Measurements from ENCODE around the gene MED13L. TPM values are rescaled to one million over a fixed set of nuclear protein-coding genes. Genes with fewer than 3 reads are reported as not detected.

MED13L gene
- total RNA-seq, 2 donors from 2014 or later, result 121 to 142 TPM

GRCh38 chr12:116159593-116160200 is 117.8 kb downstream of the MED13L start:
- Mint-ChIP-seq H3K36me3 (no peaks in the 10 kb centered on the region), H3K27me3 (no peaks in the 10 kb centered on the region), H3K4me1 (ENCODE audit: low read depth in 2 of 2) (peaks cover 43 to 44% of the 10 kb centered on the region in 2 donors), H3K9me3 (no peaks in the 10 kb centered on the region), H3K27ac (no peak overlapping the region), H3K4me3 (no peak overlapping the region)
- ATAC-seq, result no peak
- no peak for DNase-seq (ENCODE audit: low spot score)

DNA sequence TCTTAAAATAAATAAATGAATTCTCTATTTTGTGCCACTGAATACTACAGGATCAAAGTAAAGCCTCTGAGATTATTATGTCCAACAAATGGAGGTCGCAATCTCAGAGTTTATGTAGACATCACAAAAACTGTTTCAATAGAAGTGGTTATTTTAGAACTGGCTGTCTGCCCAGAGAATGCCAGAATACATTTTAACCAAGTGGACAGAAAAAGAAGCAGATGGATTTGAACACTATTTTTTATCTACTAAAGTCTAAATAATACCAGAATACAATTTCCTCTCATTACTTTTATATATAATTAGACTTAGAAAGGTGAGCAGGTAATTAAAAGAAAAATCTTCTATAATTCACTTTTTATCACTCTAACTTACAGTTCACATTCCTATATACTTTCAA is 118.3 kb downstream of the MED13L start:
- H3K36me3 Mint-ChIP-seq, result no peaks in the 10 kb centered on the region
- peak overlapping the region in 1 of 2 donors; percentile 77 for H3K27ac Mint-ChIP-seq
- DNase-seq (ENCODE audit: low spot score), result no peak
- no peaks in the 10 kb centered on the region for H3K27me3 Mint-ChIP-seq
- peaks cover 37 to 39% of the 10 kb centered on the region in 2 donors for H3K4me1 Mint-ChIP-seq (ENCODE audit: low read depth in 2 of 2)
- no peak for ATAC-seq
- H3K4me3 Mint-ChIP-seq, result no peak overlapping the region
- no peaks in the 10 kb centered on the region for H3K9me3 Mint-ChIP-seq

GRCh38 chr12:116157845-116158267 is 119.6 kb downstream of the MED13L start:
- peak overlapping the region; percentile 40 for H3K4me3 Mint-ChIP-seq
- DNase-seq (ENCODE audit: low spot score) (no peak), ATAC-seq (no peak)
- no peaks in the 10 kb centered on the region for H3K36me3 Mint-ChIP-seq
- no peaks in the 10 kb centered on the region for H3K27me3 Mint-ChIP-seq
- peak overlapping the region; percentile 5 to 77 for H3K27ac Mint-ChIP-seq
- peaks cover 42 to 44% of the 10 kb centered on the region in 2 donors for H3K4me1 Mint-ChIP-seq (ENCODE audit: low read depth in 2 of 2)
- H3K9me3 Mint-ChIP-seq, result no peaks in the 10 kb centered on the region

DNA sequence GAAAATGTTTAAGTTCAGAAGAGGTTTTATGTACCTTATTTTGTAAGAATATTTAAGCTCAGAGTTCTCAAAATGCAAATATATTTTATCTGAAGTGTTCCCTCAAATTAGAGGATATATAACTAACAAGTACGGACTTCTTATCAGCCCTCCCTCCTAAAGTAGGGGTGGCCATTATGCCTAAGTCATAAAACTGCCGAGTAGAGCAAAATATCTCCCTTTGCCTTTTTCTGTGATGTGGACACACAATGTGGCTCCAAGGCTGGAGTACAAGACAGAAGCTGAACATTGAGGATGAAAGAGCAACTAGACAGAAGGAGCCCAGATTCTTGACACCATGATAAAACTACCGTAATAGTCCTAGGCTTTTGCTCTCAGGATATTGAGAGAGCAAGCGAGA is 120.9 kb downstream of the MED13L start:
- no peaks in the 10 kb centered on the region for H3K27me3 Mint-ChIP-seq
- DNase-seq (ENCODE audit: low spot score), result no peak
- no peaks in the 10 kb centered on the region for H3K9me3 Mint-ChIP-seq
- H3K27ac Mint-ChIP-seq, result peak overlapping the region in 1 of 2 donors; percentile 77
- no peak overlapping the region for H3K4me3 Mint-ChIP-seq
- ATAC-seq, result no peak
- H3K36me3 Mint-ChIP-seq, result no peaks in the 10 kb centered on the region
- H3K4me1 Mint-ChIP-seq (ENCODE audit: low read depth in 2 of 2), result peaks cover 48 to 50% of the 10 kb centered on the region in 2 donors

DNA sequence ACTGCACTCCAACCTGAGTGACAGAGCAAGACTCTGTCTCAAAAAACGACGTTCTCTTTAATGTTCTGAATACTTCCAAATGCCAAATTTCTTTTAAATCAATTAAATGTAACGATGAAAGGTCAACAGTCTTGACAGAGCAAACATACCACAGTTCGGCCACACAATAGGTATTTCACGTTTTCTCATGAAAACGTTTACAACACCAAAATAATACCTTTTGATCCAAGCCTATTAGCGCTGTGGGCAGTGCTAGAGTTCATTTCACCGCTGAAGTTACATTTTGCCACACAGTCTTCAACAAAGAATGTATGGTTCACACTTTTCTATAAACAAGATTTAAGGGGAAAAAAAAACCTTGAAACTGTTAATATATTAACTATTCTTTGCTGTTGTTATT is 122.1 kb downstream of the MED13L start:
- Mint-ChIP-seq H3K27ac (no peak overlapping the region), H3K9me3 (no peaks in the 10 kb centered on the region), H3K4me3 (no peak overlapping the region), H3K27me3 (no peaks in the 10 kb centered on the region), H3K36me3 (no peaks in the 10 kb centered on the region), H3K4me1 (ENCODE audit: low read depth in 2 of 2) (peaks cover 50 to 54% of the 10 kb centered on the region in 2 donors)
- no peak for ATAC-seq
- DNase-seq (ENCODE audit: low spot score), result no peak

- Mint-ChIP-seq H3K4me1 (ENCODE audit: low read depth in 2 of 2) (peaks cover 56 to 67% of the 10 kb centered on the region in 2 donors), H3K27ac (peak overlapping the region; percentile 56 to 85)
- no peak for DNase-seq (ENCODE audit: low spot score)
Observed at GRCh38 chr12:116153983-116154382, 123.5 kb downstream of the MED13L start.

GRCh38 chr12:116153113-116153512 is 124.4 kb downstream of the MED13L start:
- H3K4me1 Mint-ChIP-seq (ENCODE audit: low read depth in 2 of 2), result peaks cover 60 to 64% of the 10 kb centered on the region in 2 donors
- H3K9me3 Mint-ChIP-seq, result no peaks in the 10 kb centered on the region
- DNase-seq (ENCODE audit: low spot score) (no peak), ATAC-seq (no peak)
- H3K4me3 Mint-ChIP-seq, result peak overlapping the region; percentile 66
- no peaks in the 10 kb centered on the region for H3K36me3 Mint-ChIP-seq
- H3K27me3 Mint-ChIP-seq, result no peaks in the 10 kb centered on the region
- H3K27ac Mint-ChIP-seq, result peak overlapping the region; percentile 56 to 85

More at GRCh38 chr12:116153983-116154382, 123.5 kb downstream of the MED13L start:
- no peak for ATAC-seq
- Mint-ChIP-seq H3K36me3 (no peaks in the 10 kb centered on the region), H3K4me3 (no peak overlapping the region), H3K9me3 (no peaks in the 10 kb centered on the region), H3K27me3 (no peaks in the 10 kb centered on the region)

- Mint-ChIP-seq H3K27me3 (no peaks in the 10 kb centered on the region), H3K27ac (peak overlapping the region; percentile 56 to 85), H3K4me1 (ENCODE audit: low read depth in 2 of 2) (peaks cover 52 to 55% of the 10 kb centered on the region in 2 donors), H3K36me3 (no peaks in the 10 kb centered on the region), H3K9me3 (no peaks in the 10 kb centered on the region), H3K4me3 (peak overlapping the region; percentile 66)
- peak; percentile 72 for DNase-seq (ENCODE audit: low spot score)
- ATAC-seq, result peak; percentile 95 to 97
Observed at GRCh38 chr12:116152268-116152667, 125.2 kb downstream of the MED13L start.

DNA sequence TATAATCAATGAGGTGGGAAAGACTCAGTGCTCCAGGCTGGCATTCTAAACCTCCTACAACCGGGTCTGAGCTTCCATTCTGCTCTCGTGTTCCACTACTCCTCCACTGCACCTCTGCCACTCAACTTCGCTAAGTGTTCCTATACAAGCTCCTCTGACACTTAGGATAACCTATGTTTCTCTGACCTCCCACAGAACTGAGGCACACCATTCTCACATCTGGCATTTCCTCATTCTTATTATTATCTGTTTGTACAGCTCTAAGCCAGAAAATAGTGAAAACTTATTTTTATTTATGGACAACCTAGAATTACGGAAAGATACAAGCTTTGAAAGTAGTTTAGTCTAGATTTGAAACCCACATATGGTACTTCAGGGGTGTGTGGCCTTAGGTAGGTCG is 127.0 kb downstream of the MED13L start:
- Mint-ChIP-seq H3K9me3 (no peaks in the 10 kb centered on the region), H3K4me1 (ENCODE audit: low read depth in 2 of 2) (peaks cover 46 to 53% of the 10 kb centered on the region in 2 donors), H3K27me3 (no peaks in the 10 kb centered on the region), H3K27ac (peak overlapping the region; percentile 56 to 85), H3K36me3 (no peaks in the 10 kb centered on the region), H3K4me3 (no peak overlapping the region)
- ATAC-seq (no peak), DNase-seq (ENCODE audit: low spot score) (no peak)

GRCh38 chr12:116150001-116150400 is 127.5 kb downstream of the MED13L start:
- Mint-ChIP-seq H3K9me3 (no peaks in the 10 kb centered on the region), H3K27ac (peak overlapping the region; percentile 56 to 85), H3K27me3 (no peaks in the 10 kb centered on the region), H3K36me3 (no peaks in the 10 kb centered on the region), H3K4me1 (ENCODE audit: low read depth in 2 of 2) (peaks cover 48 to 55% of the 10 kb centered on the region in 2 donors), H3K4me3 (no peak overlapping the region)
- DNase-seq (ENCODE audit: low spot score), result no peak
- no peak for ATAC-seq

GRCh38 chr12:116148844-116149243 is 128.6 kb downstream of the MED13L start:
- Mint-ChIP-seq H3K4me3 (no peak overlapping the region), H3K27ac (peak overlapping the region; percentile 2 to 42), H3K36me3 (no peaks in the 10 kb centered on the region), H3K27me3 (no peaks in the 10 kb centered on the region), H3K4me1 (ENCODE audit: low read depth in 2 of 2) (peaks cover 55 to 65% of the 10 kb centered on the region in 2 donors), H3K9me3 (no peaks in the 10 kb centered on the region)
- DNase-seq (ENCODE audit: low spot score) (no peak), ATAC-seq (no peak)

GRCh38 chr12:116146386-116146785 is 131.1 kb downstream of the MED13L start:
- ATAC-seq (no peak), DNase-seq (ENCODE audit: low spot score) (no peak)
- H3K36me3 Mint-ChIP-seq, result no peaks in the 10 kb centered on the region
- H3K4me3 Mint-ChIP-seq, result no peak overlapping the region
- no peaks in the 10 kb centered on the region for H3K9me3 Mint-ChIP-seq
- H3K27me3 Mint-ChIP-seq, result no peaks in the 10 kb centered on the region
- H3K27ac Mint-ChIP-seq, result no peak overlapping the region
- peaks cover 54 to 62% of the 10 kb centered on the region in 2 donors for H3K4me1 Mint-ChIP-seq (ENCODE audit: low read depth in 2 of 2)

DNA sequence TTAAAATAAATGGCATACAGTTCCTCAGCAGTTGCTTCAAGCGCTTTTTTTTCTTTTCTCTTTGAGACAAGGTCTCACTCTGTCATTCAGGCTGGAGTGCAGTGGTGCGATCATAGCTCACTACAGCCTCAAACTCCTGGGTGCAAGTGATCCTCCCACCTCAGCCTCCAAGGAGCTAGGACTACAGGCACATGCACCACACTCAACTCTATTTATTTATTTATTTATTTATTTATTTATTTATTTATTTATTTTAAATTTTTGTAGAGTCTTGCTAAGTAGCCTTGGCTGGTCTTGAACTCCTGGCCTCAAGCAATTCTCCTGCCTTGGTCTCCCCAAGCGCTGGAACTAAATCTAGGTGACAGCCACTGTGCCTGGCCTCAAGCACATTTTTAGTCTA is 132.0 kb downstream of the MED13L start:
- Mint-ChIP-seq H3K4me1 (ENCODE audit: low read depth in 2 of 2) (peaks cover 48 to 59% of the 10 kb centered on the region in 2 donors), H3K9me3 (no peaks in the 10 kb centered on the region), H3K27me3 (no peaks in the 10 kb centered on the region), H3K4me3 (no peak overlapping the region), H3K27ac (no peak overlapping the region), H3K36me3 (no peaks in the 10 kb centered on the region)
- ATAC-seq (no peak), DNase-seq (ENCODE audit: low spot score) (no peak)

DNA sequence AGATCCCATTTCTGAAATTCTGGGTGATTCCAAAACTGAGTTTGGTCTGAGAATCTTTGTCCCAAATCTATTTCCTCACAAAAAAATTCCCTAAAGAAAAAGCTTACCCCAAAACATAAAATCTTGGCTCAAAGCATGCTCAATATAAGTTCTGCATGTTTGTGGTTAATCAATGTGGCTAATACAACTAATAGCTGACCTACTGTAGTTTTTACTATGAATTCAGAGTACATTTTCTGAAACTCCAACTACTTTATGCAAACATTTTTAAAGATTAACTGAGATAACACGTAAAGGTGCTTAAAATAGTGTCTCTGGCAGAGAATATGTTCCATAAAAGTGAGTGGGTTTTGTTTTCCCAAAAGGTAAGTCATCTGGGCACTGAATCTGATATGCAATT is 133.1 kb downstream of the MED13L start:
- Mint-ChIP-seq H3K4me1 (ENCODE audit: low read depth in 2 of 2) (peaks cover 47 to 55% of the 10 kb centered on the region in 2 donors), H3K4me3 (peak overlapping the region; percentile 59), H3K36me3 (no peaks in the 10 kb centered on the region), H3K9me3 (no peaks in the 10 kb centered on the region), H3K27ac (peak overlapping the region; percentile 71 to 85), H3K27me3 (no peaks in the 10 kb centered on the region)
- DNase-seq (ENCODE audit: low spot score), result no peak
- no peak for ATAC-seq

- Mint-ChIP-seq H3K4me1 (ENCODE audit: low read depth in 2 of 2) (peaks cover 46 to 53% of the 10 kb centered on the region in 2 donors), H3K4me3 (peak overlapping the region; percentile 59), H3K9me3 (no peaks in the 10 kb centered on the region), H3K36me3 (no peaks in the 10 kb centered on the region), H3K27me3 (no peaks in the 10 kb centered on the region), H3K27ac (peak overlapping the region; percentile 71 to 85)
- peak in 1 of 2 donors; percentile 48 for ATAC-seq
- no peak for DNase-seq (ENCODE audit: low spot score)
Observed at GRCh38 chr12:116143909-116144308, 133.6 kb downstream of the MED13L start.

All from natural killer cell treated with Interleukin-12 subunit alpha and Interleukin-12 subunit beta and Interleukin-15 and Interleukin-18, amount 100 ng/mL, for 72 hours (primary cell).